Liver (tissue), 3 donors: Measurements from ENCODE around the gene RANBP6.

Experiments used
- EGR1 ChIP-seq, 2 donors: IDR thresholded peaks; 2 replicates each; pipeline ENCODE4 v1.6.1; 2016 to 2018; ENCODE audit warnings: antibody characterized with exemption in 2 of 2, low read depth in 2 of 2
- JUND ChIP-seq, 2 donors: IDR thresholded peaks; 2 replicates each; pipeline ENCODE4 v1.6.1; 2016; ENCODE audit warnings: antibody characterized with exemption in 2 of 2
- NR2F2 ChIP-seq: IDR thresholded peaks from 2 replicates; pipeline ENCODE4 v1.6.1; 2016; ENCODE audit warnings: antibody characterized with exemption
- RAD21 ChIP-seq, 2 donors: IDR thresholded peaks; 2 replicates each; pipeline ENCODE4 v1.6.1; 2016; ENCODE audit warnings: antibody characterized with exemption in 2 of 2, mild to moderate bottlenecking in 2 of 2
- SP1 ChIP-seq: IDR thresholded peaks from 2 replicates; pipeline ENCODE4 v1.6.1; 2018; ENCODE audit warnings: antibody characterized with exemption, mild to moderate bottlenecking
- TAF1 ChIP-seq: conservative IDR thresholded peaks from 2 replicates; pipeline ENCODE4 v1.6.1; 2016; ENCODE audit warnings: antibody characterized with exemption, mild to moderate bottlenecking
- YY1 ChIP-seq: IDR thresholded peaks from 2 replicates; pipeline ENCODE4 v1.6.1; 2016; ENCODE audit warnings: antibody characterized with exemption, mild to moderate bottlenecking
- TF ChIP-seq, protein P1 (sequence below): fragments of 150-350 bp; IDR thresholded peaks from 2 replicates; pipeline ENCODE4 v1.5.1; 2017; ENCODE audit warnings: improper control_type of control experiment, low read depth, low read length; ENCODE audit not compliant: missing input control
- TF ChIP-seq, protein P2 (sequence below): IDR thresholded peaks from 2 replicates; pipeline ENCODE4 v1.6.1; 2016; ENCODE audit warnings: antibody characterized with exemption, mild to moderate bottlenecking
- TF ChIP-seq, protein P3 (sequence below): IDR thresholded peaks from 2 replicates; pipeline ENCODE4 v1.6.1; 2016; ENCODE audit warnings: antibody characterized with exemption
- TF ChIP-seq, protein P4 (sequence below): IDR thresholded peaks from 2 replicates; pipeline ENCODE4 v1.6.1; 2016; ENCODE audit warnings: antibody characterized with exemption
- donor health status: healthy.
- donor health status: healthy.

DNA sequence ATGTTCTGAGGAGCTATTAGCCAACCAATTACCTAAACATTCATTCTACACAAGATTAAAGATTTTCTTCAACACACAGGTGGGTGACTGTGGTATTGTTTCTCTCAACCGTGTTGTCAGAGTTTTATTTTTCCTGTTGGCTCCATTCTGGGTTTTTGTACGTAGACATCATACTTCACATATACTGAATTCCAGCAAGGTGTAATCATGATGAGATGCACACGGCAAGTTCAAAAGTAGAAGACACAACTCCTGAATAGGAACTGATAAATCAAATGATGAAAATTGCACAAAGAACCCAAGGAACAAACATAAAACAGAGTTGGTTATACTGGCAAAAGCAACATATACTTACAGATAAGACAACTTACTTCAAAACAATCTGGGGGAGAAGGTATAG is 40.2 kb upstream of the RANBP6 start:
- TF ChIP-seq, protein P1, sequence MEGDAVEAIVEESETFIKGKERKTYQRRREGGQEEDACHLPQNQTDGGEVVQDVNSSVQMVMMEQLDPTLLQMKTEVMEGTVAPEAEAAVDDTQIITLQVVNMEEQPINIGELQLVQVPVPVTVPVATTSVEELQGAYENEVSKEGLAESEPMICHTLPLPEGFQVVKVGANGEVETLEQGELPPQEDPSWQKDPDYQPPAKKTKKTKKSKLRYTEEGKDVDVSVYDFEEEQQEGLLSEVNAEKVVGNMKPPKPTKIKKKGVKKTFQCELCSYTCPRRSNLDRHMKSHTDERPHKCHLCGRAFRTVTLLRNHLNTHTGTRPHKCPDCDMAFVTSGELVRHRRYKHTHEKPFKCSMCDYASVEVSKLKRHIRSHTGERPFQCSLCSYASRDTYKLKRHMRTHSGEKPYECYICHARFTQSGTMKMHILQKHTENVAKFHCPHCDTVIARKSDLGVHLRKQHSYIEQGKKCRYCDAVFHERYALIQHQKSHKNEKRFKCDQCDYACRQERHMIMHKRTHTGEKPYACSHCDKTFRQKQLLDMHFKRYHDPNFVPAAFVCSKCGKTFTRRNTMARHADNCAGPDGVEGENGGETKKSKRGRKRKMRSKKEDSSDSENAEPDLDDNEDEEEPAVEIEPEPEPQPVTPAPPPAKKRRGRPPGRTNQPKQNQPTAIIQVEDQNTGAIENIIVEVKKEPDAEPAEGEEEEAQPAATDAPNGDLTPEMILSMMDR = no peak
- no peak for TF ChIP-seq SP1
- TF ChIP-seq, protein P2, sequence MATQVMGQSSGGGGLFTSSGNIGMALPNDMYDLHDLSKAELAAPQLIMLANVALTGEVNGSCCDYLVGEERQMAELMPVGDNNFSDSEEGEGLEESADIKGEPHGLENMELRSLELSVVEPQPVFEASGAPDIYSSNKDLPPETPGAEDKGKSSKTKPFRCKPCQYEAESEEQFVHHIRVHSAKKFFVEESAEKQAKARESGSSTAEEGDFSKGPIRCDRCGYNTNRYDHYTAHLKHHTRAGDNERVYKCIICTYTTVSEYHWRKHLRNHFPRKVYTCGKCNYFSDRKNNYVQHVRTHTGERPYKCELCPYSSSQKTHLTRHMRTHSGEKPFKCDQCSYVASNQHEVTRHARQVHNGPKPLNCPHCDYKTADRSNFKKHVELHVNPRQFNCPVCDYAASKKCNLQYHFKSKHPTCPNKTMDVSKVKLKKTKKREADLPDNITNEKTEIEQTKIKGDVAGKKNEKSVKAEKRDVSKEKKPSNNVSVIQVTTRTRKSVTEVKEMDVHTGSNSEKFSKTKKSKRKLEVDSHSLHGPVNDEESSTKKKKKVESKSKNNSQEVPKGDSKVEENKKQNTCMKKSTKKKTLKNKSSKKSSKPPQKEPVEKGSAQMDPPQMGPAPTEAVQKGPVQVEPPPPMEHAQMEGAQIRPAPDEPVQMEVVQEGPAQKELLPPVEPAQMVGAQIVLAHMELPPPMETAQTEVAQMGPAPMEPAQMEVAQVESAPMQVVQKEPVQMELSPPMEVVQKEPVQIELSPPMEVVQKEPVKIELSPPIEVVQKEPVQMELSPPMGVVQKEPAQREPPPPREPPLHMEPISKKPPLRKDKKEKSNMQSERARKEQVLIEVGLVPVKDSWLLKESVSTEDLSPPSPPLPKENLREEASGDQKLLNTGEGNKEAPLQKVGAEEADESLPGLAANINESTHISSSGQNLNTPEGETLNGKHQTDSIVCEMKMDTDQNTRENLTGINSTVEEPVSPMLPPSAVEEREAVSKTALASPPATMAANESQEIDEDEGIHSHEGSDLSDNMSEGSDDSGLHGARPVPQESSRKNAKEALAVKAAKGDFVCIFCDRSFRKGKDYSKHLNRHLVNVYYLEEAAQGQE = no peak
- TF ChIP-seq JUND (IDR thresholded peaks at IDR 0.05) = no peak
- no peak for TF ChIP-seq YY1
- TF ChIP-seq, protein P3, sequence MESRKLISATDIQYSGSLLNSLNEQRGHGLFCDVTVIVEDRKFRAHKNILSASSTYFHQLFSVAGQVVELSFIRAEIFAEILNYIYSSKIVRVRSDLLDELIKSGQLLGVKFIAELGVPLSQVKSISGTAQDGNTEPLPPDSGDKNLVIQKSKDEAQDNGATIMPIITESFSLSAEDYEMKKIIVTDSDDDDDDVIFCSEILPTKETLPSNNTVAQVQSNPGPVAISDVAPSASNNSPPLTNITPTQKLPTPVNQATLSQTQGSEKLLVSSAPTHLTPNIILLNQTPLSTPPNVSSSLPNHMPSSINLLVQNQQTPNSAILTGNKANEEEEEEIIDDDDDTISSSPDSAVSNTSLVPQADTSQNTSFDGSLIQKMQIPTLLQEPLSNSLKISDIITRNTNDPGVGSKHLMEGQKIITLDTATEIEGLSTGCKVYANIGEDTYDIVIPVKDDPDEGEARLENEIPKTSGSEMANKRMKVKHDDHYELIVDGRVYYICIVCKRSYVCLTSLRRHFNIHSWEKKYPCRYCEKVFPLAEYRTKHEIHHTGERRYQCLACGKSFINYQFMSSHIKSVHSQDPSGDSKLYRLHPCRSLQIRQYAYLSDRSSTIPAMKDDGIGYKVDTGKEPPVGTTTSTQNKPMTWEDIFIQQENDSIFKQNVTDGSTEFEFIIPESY = no peak
- TF ChIP-seq EGR1 (IDR thresholded peaks at IDR 0.05; ENCODE audit: low read depth in 2 of 2) = no peak
- TF ChIP-seq, protein P4, sequence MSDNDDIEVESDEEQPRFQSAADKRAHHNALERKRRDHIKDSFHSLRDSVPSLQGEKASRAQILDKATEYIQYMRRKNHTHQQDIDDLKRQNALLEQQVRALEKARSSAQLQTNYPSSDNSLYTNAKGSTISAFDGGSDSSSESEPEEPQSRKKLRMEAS = no peak
- TF ChIP-seq TAF1 = no peak
- no peak for TF ChIP-seq NR2F2
- no peak for TF ChIP-seq RAD21 (IDR thresholded peaks at IDR 0.05)
